H1 (cell line): ENCODE results near the gene SAMD4A. TPM values are rescaled to one million over a fixed set of nuclear protein-coding genes. Genes with fewer than 3 reads are reported as not detected.

Experiments
- CTCF ChIA-PET: fragments of 300-600 bp; sonication (Branson Sonifier 250); formaldehyde crosslinking; loops from one replicate; lab custom pipeline; 2021; ENCODE audit not compliant: partially characterized antibody; lab: Charles Lee
- POLR2A ChIA-PET: fragments of 300-600 bp; sonication (Branson Sonifier 250); formaldehyde crosslinking; loops from one replicate; lab custom pipeline; 2021; ENCODE audit warnings: inconsistent platforms; ENCODE audit not compliant: partially characterized antibody; lab: Charles Lee
- DNase-seq, 2 experiments: peaks; one replicate each; pipeline versions ENCODE4 v3.0.0 to v3.0.0-alpha.2; 2010 to 2022; ENCODE audit warnings: low spot score in 2 of 2, low read depth in 1 of 2, mixed read lengths in 1 of 2
- FAIRE-seq: peaks from 2 replicates; lab custom pipeline; 2011; peaks lifted over from hg19 to GRCh38; lab: Jason Lieb, UNC
- H2AFZ ChIP-seq: 2 replicates; pipeline ENCODE4 v1.8.1; 2012; ENCODE audit warnings: low read length, inconsistent platforms
- H2AK5ac ChIP-seq: 2 replicates; pipeline ENCODE4 v1.6.1; 2013; ENCODE audit warnings: low read depth, low read length
- H2BK120ac ChIP-seq: replicated peaks from 2 replicates; pipeline ENCODE3; 2013; ENCODE audit warnings: low read depth, low read length, inconsistent platforms
- H2BK12ac ChIP-seq: 2 replicates; pipeline ENCODE4 v1.6.1; 2013; ENCODE audit warnings: low read depth, low read length
- H2BK15ac ChIP-seq: 2 replicates; pipeline ENCODE4 v1.6.1; 2013; ENCODE audit warnings: low read length
- H2BK20ac ChIP-seq: 2 replicates; pipeline ENCODE4 v1.6.1; 2013; ENCODE audit warnings: low read length
- H2BK5ac ChIP-seq: 2 replicates; pipeline ENCODE4 v1.6.1; 2013; ENCODE audit warnings: low read depth, low read length
- H3K14ac ChIP-seq: 2 replicates; pipeline ENCODE4 v1.6.1; 2013; ENCODE audit warnings: inconsistent platforms; ENCODE audit not compliant: insufficient read length
- H3K18ac ChIP-seq: 2 replicates; pipeline ENCODE4 v1.6.1; 2013; ENCODE audit warnings: low read length; ENCODE audit errors: extremely low read depth
- H3K23ac ChIP-seq: 2 replicates; pipeline ENCODE4 v1.6.1; 2013; ENCODE audit warnings: inconsistent platforms; ENCODE audit not compliant: insufficient read length
- H3K23me2 ChIP-seq: 2 replicates; pipeline ENCODE4 v1.6.1; 2013; ENCODE audit warnings: low read depth, low read length
- H3K27ac ChIP-seq: 2 replicates; pipeline ENCODE4 v1.6.1; 2011; ENCODE audit warnings: low read depth, low read length, inconsistent platforms
- H3K27me3 ChIP-seq, 4 experiments: replicated peaks in 1 of 4; 1 replicate in 1 of 4; 2 replicates in 3 of 4; pipeline versions ENCODE4 v1.6.1 to v1.8.1; 2011 to 2013; ENCODE audit warnings: low read length in 3 of 4, mild to moderate bottlenecking in 3 of 4, inconsistent platforms in 2 of 4, mixed read lengths in 2 of 4, moderate library complexity in 1 of 4; ENCODE audit not compliant: control insufficient read depth in 3 of 4, insufficient read depth in 3 of 4; ENCODE audit errors: extremely low read depth in 1 of 4
- H3K36me3 ChIP-seq, 4 experiments: 2 replicates each; pipeline versions ENCODE4 v1.6.1 to v1.8.1; 2011 to 2013; ENCODE audit warnings: mild to moderate bottlenecking in 4 of 4, low read length in 3 of 4, moderate library complexity in 2 of 4, control low read depth in 1 of 4, inconsistent platforms in 1 of 4; ENCODE audit not compliant: insufficient read depth in 4 of 4, control insufficient read depth in 2 of 4
- H3K4ac ChIP-seq: replicated peaks from 2 replicates; pipeline ENCODE3; 2013; ENCODE audit warnings: low read length, low read depth, mixed read lengths, inconsistent platforms; ENCODE audit not compliant: insufficient read length
- H3K4me1 ChIP-seq, 4 experiments: replicated peaks in 1 of 4; 1 replicate in 1 of 4; 2 replicates in 3 of 4; pipeline versions ENCODE4 v1.6.1 to v1.8.1; 2011 to 2013; ENCODE audit warnings: low read length in 3 of 4, inconsistent platforms in 2 of 4, mixed read lengths in 1 of 4; ENCODE audit not compliant: insufficient read depth in 4 of 4, control insufficient read depth in 3 of 4
- H3K4me2 ChIP-seq, 2 experiments: 2 replicates each; pipeline versions ENCODE4 v1.6.1 to v1.8.1; 2011 to 2013; ENCODE audit warnings: low read depth in 2 of 2, low read length in 2 of 2, control low read depth in 1 of 2, inconsistent platforms in 1 of 2, mild to moderate bottlenecking in 1 of 2; ENCODE audit not compliant: insufficient read depth in 1 of 2
- H3K4me3 ChIP-seq, 4 experiments: fragments of 200-600, 300-600 bp in 1 of 4; sonication (generic), shearing (Covaris generic), sonication (Bioruptor Twin) in 1 of 4; 2 replicates each; pipeline versions ENCODE4 v1.5.1 to v1.8.1; 2011 to 2016; ENCODE audit warnings: low read length in 4 of 4, low read depth in 3 of 4, control low read depth in 2 of 4, inconsistent platforms in 2 of 4, mild to moderate bottlenecking in 2 of 4, mixed read lengths in 1 of 4, moderate library complexity in 1 of 4; ENCODE audit not compliant: insufficient read depth in 2 of 4; ENCODE audit errors: extremely low read depth in 1 of 4
- H3K56ac ChIP-seq: replicated peaks from 2 replicates; pipeline ENCODE3; 2013; ENCODE audit warnings: low read depth, mild to moderate bottlenecking, mixed read lengths, low read length, inconsistent platforms; ENCODE audit not compliant: insufficient read length
- H3K79me1 ChIP-seq: 2 replicates; pipeline ENCODE4 v1.6.1; 2013; ENCODE audit warnings: low read depth, low read length, control low read depth
- H3K79me2 ChIP-seq, 2 experiments: 2 replicates each; pipeline versions ENCODE4 v1.6.1 to v1.8.1; 2012 to 2013; ENCODE audit warnings: low read length in 2 of 2, mild to moderate bottlenecking in 2 of 2, inconsistent platforms in 1 of 2; ENCODE audit not compliant: insufficient read depth in 2 of 2, control insufficient read depth in 1 of 2
- H3K9ac ChIP-seq, 4 experiments: replicated peaks in 1 of 4; 1 replicate in 1 of 4; 2 replicates in 3 of 4; pipeline versions ENCODE4 v1.6.1 to v1.8.1; 2011 to 2013; ENCODE audit warnings: low read depth in 3 of 4, low read length in 3 of 4, control low read depth in 2 of 4, mild to moderate bottlenecking in 2 of 4, moderate library complexity in 2 of 4, inconsistent platforms in 1 of 4; ENCODE audit errors: extremely low read depth in 1 of 4
- H3K9me3 ChIP-seq, 2 experiments: 2 replicates each; pipeline versions ENCODE4 v1.6.1 to v1.8.1; 2012 to 2013; ENCODE audit warnings: mild to moderate bottlenecking in 2 of 2, moderate library complexity in 2 of 2, control low read depth in 1 of 2, inconsistent platforms in 1 of 2, low read depth in 1 of 2, low read length in 1 of 2, mixed read lengths in 1 of 2; ENCODE audit not compliant: insufficient read depth in 2 of 2
- H4K20me1 ChIP-seq, 2 experiments: replicated peaks in 1 of 2; 2 replicates each; pipeline versions ENCODE3 to v1.8.1; 2011 to 2013; ENCODE audit warnings: inconsistent platforms in 2 of 2, low read length in 2 of 2, mild to moderate bottlenecking in 1 of 2; ENCODE audit not compliant: insufficient read depth in 2 of 2, control insufficient read depth in 1 of 2
- H4K5ac ChIP-seq: 2 replicates; pipeline ENCODE4 v1.6.1; 2013; ENCODE audit warnings: low read length, low read depth, mixed read lengths, inconsistent platforms; ENCODE audit not compliant: insufficient read length
- H4K8ac ChIP-seq: 2 replicates; pipeline ENCODE4 v1.8.0; 2013; ENCODE audit warnings: mild to moderate bottlenecking, moderate library complexity, low read length, inconsistent platforms; ENCODE audit not compliant: insufficient read depth; ENCODE audit errors: extremely low read depth
- H4K91ac ChIP-seq: replicated peaks from 2 replicates; pipeline ENCODE3; 2013; ENCODE audit warnings: low read length, mixed read lengths, inconsistent platforms; ENCODE audit not compliant: insufficient read length
- FOSL1 ChIP-seq: IDR thresholded peaks from 2 replicates; pipeline ENCODE4 v1.6.1; 2011; ENCODE audit warnings: mild to moderate bottlenecking, low read depth, low read length, moderate library complexity; ENCODE audit not compliant: insufficient read depth
- KDM4A ChIP-seq: IDR thresholded peaks from one replicate; pipeline ENCODE4 v1.7.1; 2012; ENCODE audit warnings: low read depth, mild to moderate bottlenecking, moderate library complexity, low read length, inconsistent platforms; ENCODE audit not compliant: severe bottlenecking
- SP4 ChIP-seq: IDR thresholded peaks from 2 replicates; pipeline ENCODE4 v1.6.1; 2012; ENCODE audit warnings: low read length, inconsistent platforms
- WGBS, 2 experiments: shearing (Covaris generic) in 1 of 2; methylation state at CpG; one replicate each; pipeline versions ENCODE4 v1.1.6 to v1.1.7; 2013 to 2015; ENCODE audit warnings: low lambda C conversion rate in 2 of 2, mixed read lengths in 2 of 2, inconsistent platforms in 1 of 2, low coverage in 1 of 2, missing lambda C conversion rate in 1 of 2; ENCODE audit not compliant: insufficient replicate concordance in 2 of 2, insufficient coverage in 1 of 2, insufficient read length in 1 of 2; ENCODE audit errors: extremely low coverage in 1 of 2, missing lambda C conversion rate in 1 of 2; 5-methylcytosine and 5-hydroxymethylcytosine counted together
- polyA plus RNA-seq, 7 experiments: library from polyadenylated mRNA; depleted of rRNA in 3 of 7; stranded (reverse) in 5 of 7; unstranded in 2 of 7; fragments of >200 nt in 5 of 7; fragments of 200-250 nt in 2 of 7; gene quantifications; 1 replicate in 5 of 7; 2 replicates in 1 of 7; 4 replicates in 1 of 7; pipeline versions ENCODE4 v1.2.1 to v1.2.3, GENCODE V29; 2011 to 2013; ENCODE audit warnings: missing spikeins in 2 of 7, mixed read lengths in 2 of 7
- total RNA-seq: library from RNA; stranded (reverse); fragmentation: NEBNext Ultra II Directional; extraction: Animal tissue kit (Norgen Biotek cat#: 25700); gene quantifications from 2 replicates; pipeline ENCODE4 v1.2.1, GENCODE V29; 2021

SAMD4A gene
- total and polyA plus RNA-seq, 2 of the 8 experiments (the other 6 are each of a cell fraction or from before 2014, with no cell fraction given), result 2.4 to 12.3 TPM

- no peak overlapping the region for H4K5ac ChIP-seq
- no peak overlapping the region for H3K23ac ChIP-seq
- no peak overlapping the region for H2AFZ ChIP-seq
- no peaks in the 10 kb centered on the region for H4K20me1 ChIP-seq
- H4K8ac ChIP-seq, result no peak overlapping the region
- H3K56ac ChIP-seq, result no peak overlapping the region
- H3K23me2 ChIP-seq, result no peaks in the 10 kb centered on the region
- H4K91ac ChIP-seq, result no peak overlapping the region
- H3K4ac ChIP-seq, result no peak overlapping the region
- CTCF ChIA-PET, result interaction anchor here (0.9 to 1.9 kb wide), 9 partner anchors 10 to 203 kb away, joined by 3 to 7 read pairs (median 4); no protein-coding TSS in a partner anchor
- POLR2A ChIA-PET, result no interaction called here
- H3K27me3 ChIP-seq, result no peaks in the 10 kb centered on the region
- no peaks in the 10 kb centered on the region for H3K9me3 ChIP-seq
- no peaks in the 10 kb centered on the region for H3K79me2 ChIP-seq
- H2BK120ac ChIP-seq, result no peak overlapping the region
- no peak overlapping the region for H2BK15ac ChIP-seq
- no peak overlapping the region for H3K4me2 ChIP-seq
- H3K18ac ChIP-seq, result no peak overlapping the region
- no peak overlapping the region for H3K9ac ChIP-seq
- no peak overlapping the region for H2BK5ac ChIP-seq
- no peaks in the 10 kb centered on the region; a peak in 1 of 8 replicates for H3K36me3 ChIP-seq
- no peak overlapping the region for H3K4me3 ChIP-seq
- H3K79me1 ChIP-seq, result no peaks in the 10 kb centered on the region
- H2AK5ac ChIP-seq, result no peak overlapping the region
- H3K14ac ChIP-seq, result no peak overlapping the region
- FAIRE-seq (no peak), DNase-seq (no peak)
- no peaks in the 10 kb centered on the region for H3K4me1 ChIP-seq
- 95% methylated on average over 10 of the region's 10 CpGs; no CpG with 5 or more reads in 1 of the 2 experiments for WGBS, 2 experiments
- no peak overlapping the region for H2BK20ac ChIP-seq
- H3K27ac ChIP-seq, result no peak overlapping the region
- no peak overlapping the region for H2BK12ac ChIP-seq
- TF ChIP-seq FOSL1 (no peak), KDM4A (no peak), SP4 (no peak)
These were observed 200.2 kb downstream of the SAMD4A start for GRCh38 chr14:54767139-54767431.
